Adipocyte (in vitro differentiated cells): Measurements from ENCODE around the gene MAPK9.

Experiments used
- DNase-seq: peaks from one replicate; pipeline ENCODE4 v3.0.0-alpha.2; 2015; ENCODE audit warnings: low read depth
- H3K27me3 ChIP-seq: replicated peaks from 2 replicates; pipeline ENCODE4 v1.7.0; 2013; ENCODE audit warnings: mild to moderate bottlenecking, low read length, moderate library complexity; ENCODE audit not compliant: control insufficient read depth, insufficient read depth
- H3K36me3 ChIP-seq: 2 replicates; pipeline ENCODE4 v1.7.0; 2013; ENCODE audit warnings: low read length, mild to moderate bottlenecking, moderate library complexity; ENCODE audit not compliant: control insufficient read depth, insufficient read depth, severe bottlenecking
- H3K4me1 ChIP-seq: 2 replicates; pipeline ENCODE4 v1.7.0; 2013; ENCODE audit warnings: mild to moderate bottlenecking, low read length, moderate library complexity; ENCODE audit not compliant: control insufficient read depth, insufficient read depth
- H3K4me3 ChIP-seq: 2 replicates; pipeline ENCODE4 v1.7.0; 2013; ENCODE audit warnings: mild to moderate bottlenecking, low read length, moderate library complexity
- H3K9ac ChIP-seq: 2 replicates; pipeline ENCODE4 v1.7.0; 2013; ENCODE audit warnings: mild to moderate bottlenecking, low read length, moderate library complexity
- H3K9me3 ChIP-seq: 2 replicates; pipeline ENCODE4 v1.7.0; 2013; ENCODE audit warnings: mild to moderate bottlenecking, low read length, moderate library complexity; ENCODE audit not compliant: control insufficient read depth

Gene MAPK9

DNA sequence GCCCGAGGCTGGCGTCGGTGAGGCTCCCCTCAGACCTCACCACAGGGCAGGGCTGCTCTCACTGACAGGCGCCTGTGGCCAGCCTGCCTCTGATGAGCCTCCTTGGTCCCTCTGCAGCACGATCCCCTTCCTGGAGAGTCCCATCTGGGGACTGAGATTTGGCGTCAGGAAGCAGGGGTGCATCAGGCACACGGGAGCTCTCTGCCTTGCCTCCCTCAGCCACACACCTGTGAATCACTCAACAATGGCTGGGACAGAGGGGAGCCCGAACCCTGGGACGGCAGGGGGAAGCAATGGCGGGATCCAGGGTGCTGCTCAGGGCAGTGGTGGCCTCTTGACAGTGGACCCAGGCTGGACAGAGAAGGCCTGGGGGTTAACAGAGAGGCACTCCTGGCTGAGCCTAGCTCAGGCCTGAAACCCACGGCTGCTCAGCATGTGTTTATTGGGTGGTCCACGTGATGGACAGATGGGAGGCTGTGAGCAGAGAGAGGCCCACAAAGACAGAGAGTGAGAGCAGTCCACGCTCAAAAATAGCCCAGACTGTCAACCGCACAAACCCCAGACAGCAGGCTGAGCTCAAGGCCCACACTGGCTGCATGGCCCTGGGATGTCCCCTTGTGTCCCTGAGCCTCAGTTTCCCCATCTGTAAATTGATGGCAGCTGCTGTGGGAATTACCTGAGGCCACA lies 94.7 kb downstream of the MAPK9 start:
- no peak for DNase-seq
- Histone ChIP-seq H3K4me1 (no peaks in the 10 kb centered on the region), H3K36me3 (no peaks in the 10 kb centered on the region), H3K9ac (no peak overlapping the region), H3K9me3 (no peaks in the 10 kb centered on the region), H3K4me3 (no peak overlapping the region), H3K27me3 (peaks cover 22% of the 10 kb centered on the region)

DNA sequence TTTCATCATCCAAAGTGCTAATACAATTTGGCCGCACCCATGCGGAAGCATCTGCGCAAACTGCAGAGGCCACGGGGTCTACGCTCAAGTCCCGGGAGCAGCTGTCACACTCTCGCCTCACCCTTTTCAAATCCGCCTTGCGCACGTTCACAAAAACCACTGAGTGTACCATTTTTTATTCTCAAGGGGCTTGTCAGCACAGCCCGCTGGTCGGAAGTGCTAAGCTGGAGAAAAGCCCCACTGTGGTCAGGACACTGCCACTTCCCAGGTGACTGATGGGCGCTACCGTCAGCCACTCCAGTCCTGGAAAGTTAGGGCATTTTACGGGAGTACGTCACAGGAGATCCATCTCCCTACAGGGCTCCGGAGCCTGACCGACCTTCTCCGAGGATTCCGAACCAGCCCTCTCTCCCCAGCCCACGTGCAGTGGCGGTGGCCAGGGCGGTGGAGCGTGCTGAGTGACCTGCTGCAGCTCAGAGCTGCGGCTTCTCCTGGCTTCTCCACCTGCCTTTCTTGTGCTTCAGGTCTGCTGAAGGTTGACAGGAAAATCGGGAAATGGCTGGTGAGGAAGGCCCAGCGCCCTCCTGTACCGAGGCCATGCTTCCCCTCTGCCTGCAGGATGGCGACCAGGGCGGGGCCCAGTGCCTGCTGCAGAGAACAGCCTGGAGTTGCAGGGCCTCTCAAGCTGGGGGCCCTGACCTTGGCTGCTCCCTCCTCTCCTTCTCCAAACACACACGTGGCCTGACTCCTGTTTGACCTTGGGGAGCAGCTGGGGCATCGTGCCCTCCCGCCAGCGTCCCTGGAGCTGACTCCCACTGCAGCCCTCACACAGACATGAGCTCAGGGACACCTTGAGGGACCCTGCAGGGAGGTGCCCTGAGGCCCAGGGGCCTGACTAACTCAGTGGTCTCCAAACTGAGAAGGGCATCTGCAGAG lies 97.2 kb downstream of the MAPK9 start:
- Histone ChIP-seq H3K36me3 (no peaks in the 10 kb centered on the region), H3K4me1 (no peaks in the 10 kb centered on the region), H3K9ac (no peak overlapping the region), H3K4me3 (no peak overlapping the region), H3K9me3 (no peaks in the 10 kb centered on the region), H3K27me3 (peaks cover 22% of the 10 kb centered on the region)
- no peak for DNase-seq

DNA sequence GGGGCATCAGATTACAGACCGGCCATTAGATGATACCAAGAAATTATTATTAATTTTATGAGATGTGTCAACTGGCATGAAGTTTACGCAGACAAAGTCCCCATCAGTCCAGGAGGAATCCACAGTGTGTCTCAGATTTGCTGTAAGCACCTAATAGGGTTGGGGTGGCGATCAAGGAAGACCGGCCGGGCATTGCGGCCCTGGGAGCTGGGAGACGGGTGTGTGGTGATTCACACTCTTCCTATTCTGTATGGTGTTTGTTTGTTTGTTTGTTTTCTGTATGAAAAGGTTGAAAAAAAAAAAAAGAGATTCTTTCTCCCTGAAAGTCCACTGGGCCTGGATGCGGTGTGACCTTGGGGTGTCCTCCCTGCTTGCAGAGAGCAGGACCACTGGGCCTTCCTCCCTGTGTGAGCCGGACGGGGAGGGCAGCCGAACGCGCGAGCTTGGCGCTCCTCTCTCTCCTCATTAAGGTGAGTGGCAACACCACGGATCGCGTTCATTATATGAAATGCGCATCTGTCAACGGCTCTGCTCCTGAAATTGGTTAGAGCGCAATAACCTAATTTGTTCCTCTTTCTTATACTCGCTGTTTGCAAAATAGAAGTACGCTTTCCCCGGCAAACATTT lies 98.0 kb downstream of the MAPK9 start:
- Histone ChIP-seq H3K4me1 (no peaks in the 10 kb centered on the region), H3K36me3 (no peaks in the 10 kb centered on the region), H3K9ac (no peak overlapping the region), H3K9me3 (peaks cover under 1% of the 10 kb centered on the region), H3K4me3 (no peak overlapping the region), H3K27me3 (peaks cover 18% of the 10 kb centered on the region)
- DNase-seq, result no peak

DNA sequence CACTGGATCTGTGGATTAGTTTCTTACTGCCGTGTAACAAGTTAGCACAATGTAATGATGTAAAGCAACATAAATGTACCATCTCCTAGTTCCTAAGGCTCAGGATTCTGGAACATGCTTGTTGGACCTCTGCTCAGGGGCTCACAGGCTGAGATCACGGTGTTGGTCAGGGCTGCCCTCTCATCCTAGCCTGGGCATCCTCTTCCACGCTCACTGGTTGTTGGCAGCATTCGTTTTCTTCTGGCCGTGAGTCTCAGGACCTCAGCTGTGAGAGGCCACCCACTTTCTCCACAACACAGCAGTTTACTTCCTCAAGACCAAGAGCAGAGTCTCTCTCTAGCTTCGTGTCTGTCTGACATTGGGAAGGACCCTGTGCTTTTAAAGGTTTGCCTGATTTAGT lies 100.2 kb downstream of the MAPK9 start:
- H3K36me3 ChIP-seq, result no peaks in the 10 kb centered on the region
- no peak overlapping the region for H3K4me3 ChIP-seq
- H3K4me1 ChIP-seq, result no peaks in the 10 kb centered on the region
- peaks cover 1% of the 10 kb centered on the region for H3K27me3 ChIP-seq
- peaks cover 21% of the 10 kb centered on the region for H3K9me3 ChIP-seq
- DNase-seq, result no peak
- no peak overlapping the region for H3K9ac ChIP-seq

DNA sequence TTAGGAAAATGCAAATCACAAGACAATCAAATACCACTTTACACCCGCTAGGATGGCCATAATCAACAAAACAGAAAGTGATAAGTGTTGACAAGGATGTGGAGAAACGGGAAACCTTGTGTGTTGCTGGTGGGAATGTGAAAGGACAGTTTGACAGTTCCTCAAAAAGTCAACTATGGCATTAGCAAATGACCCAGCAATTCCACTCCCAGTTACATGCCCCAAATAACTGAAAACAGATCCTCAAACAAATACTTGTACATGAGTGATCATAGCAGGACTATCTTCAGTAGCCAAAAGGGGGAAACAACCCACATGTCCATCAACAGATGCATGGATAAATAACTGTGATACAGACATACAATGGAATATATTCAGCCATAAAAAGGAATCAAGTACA lies 104.1 kb downstream of the MAPK9 start:
- H3K4me3 ChIP-seq, result no peak overlapping the region
- H3K36me3 ChIP-seq, result no peaks in the 10 kb centered on the region
- DNase-seq, result no peak
- H3K9ac ChIP-seq, result no peak overlapping the region
- H3K4me1 ChIP-seq, result no peaks in the 10 kb centered on the region
- no peaks in the 10 kb centered on the region for H3K27me3 ChIP-seq
- peaks cover 24% of the 10 kb centered on the region for H3K9me3 ChIP-seq
